ENCODE measurements around the gene GPR55.
"Not testable (repeated sequence)": the region's sequence is repeated elsewhere in the genome, so short reads cannot be mapped to it uniquely, and the experiment has no call there.

The GPR55 gene, protein sequence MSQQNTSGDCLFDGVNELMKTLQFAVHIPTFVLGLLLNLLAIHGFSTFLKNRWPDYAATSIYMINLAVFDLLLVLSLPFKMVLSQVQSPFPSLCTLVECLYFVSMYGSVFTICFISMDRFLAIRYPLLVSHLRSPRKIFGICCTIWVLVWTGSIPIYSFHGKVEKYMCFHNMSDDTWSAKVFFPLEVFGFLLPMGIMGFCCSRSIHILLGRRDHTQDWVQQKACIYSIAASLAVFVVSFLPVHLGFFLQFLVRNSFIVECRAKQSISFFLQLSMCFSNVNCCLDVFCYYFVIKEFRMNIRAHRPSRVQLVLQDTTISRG

DNA sequence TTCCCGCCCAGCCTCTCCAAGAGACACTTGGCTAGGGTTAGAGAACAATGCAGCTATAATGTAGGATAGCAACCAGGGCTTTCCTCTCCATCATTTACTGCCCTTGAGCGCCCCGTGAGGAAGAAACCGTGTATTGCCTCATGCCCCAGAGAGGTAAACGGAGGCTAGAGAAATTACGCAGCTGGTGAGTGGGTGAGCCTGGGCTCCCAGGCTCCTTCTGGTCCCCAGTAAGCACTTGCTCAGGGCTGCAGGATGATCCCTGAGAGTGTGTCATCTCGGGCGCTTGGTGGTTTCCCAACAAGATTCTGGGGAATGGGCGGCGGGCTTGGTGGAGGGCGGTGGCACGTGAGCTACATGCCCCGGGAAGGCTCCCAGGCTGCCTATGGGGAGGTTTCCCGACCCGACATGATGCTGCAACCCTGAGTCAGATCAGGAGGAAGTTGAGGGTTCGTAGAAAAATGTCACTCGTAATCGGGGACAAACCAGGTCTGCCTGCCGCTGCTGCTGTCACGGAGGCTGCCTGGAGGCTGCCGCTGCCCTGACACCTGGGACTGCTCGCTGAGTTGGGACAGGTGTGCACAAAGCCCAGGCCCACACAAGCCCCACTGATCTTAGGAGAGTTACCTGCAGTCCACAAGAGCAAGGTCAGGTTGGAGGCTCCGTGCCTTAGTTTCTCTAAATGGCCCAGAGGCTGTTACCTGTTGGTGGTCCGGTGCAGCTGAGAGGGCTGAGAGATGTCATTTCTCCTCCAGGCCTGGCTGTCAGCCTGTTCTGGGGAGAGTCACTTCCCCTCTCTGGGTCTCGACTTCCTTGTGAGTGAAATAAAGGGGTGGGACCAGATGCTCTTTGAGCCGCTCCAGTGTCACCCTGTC is at the start of gene GPR55:
GPR55 (minus strand) TSS at position 773 of the 872 bp plus-strand sequence. CDS start 14,280 bp downstream, outside the sequence.
- Histone ChIP-seq H3K27me3 (ENCODE audit: control insufficient read depth, insufficient read depth, low read length) (no peaks in the 10 kb centered on the region), H3K36me3 (ENCODE audit: control insufficient read depth, insufficient read depth, low read length) (no peaks in the 10 kb centered on the region), H3K4me3 (ENCODE audit: low read depth, low read length) (no peak within 1 kb of the TSS), H3K4me1 (ENCODE audit: control insufficient read depth, insufficient read depth, low read length) (peaks cover 4% of the 10 kb centered on the region; the same call in 1 of the 2 replicates), H3K9ac (ENCODE audit: low read length) (no peak within 1 kb of the TSS), H3K27ac (ENCODE audit: low read depth, low read length) (no peak within 1 kb of the TSS), H3K9me3 (ENCODE audit: control insufficient read depth, insufficient read depth, low read depth, low read length) (no peaks in the 10 kb centered on the region)

DNA sequence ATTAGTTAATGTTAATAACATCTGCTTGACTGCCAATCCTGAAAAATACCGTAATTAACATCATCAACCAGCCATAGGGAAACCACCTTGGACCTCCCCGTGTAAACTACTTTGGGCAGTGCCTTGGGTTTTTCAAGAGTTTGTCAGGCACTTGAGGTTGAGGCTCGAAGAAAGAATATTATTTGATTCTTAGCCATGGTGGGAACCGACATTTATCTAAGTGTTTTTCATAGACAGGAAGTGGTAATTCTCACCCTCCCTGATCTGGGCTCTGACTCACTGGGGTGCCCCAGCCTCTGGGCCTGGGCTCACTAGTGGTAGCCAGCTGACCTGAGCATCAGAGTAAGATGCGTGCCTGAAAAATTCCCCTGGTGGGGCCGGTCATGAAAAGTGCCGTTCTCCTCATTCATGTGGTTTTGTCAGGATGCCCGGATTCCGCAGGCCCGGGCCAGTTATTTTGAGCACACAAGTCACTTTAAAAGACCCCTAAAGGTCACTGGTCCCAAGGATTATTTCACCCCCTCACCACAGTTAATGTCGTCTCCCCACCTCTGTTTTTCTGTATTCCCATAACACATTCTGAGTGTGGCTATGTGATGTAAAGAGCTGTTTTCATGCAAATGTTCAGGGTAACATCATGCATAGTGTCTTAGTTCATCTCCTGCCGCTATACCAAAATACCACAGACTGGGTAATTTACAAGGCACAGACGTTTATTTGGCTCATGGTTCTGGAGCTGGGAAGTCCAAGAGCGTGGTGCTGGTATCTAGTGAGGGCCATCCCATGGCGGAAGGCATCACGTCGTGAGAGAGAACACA is 49.3 kb upstream of the GPR55 start:
- no peaks in the 10 kb centered on the region for H3K4me1 ChIP-seq (ENCODE audit: control insufficient read depth, insufficient read depth, low read length)
- H3K9me3 ChIP-seq (ENCODE audit: control insufficient read depth, insufficient read depth, low read depth, low read length) = peaks cover 8% of the 10 kb centered on the region
- H3K4me3 ChIP-seq (ENCODE audit: low read depth, low read length) = no peak overlapping the region
- no peak overlapping the region for H3K9ac ChIP-seq (ENCODE audit: low read length)
- no peaks in the 10 kb centered on the region for H3K36me3 ChIP-seq (ENCODE audit: control insufficient read depth, insufficient read depth, low read length)
- H3K27ac ChIP-seq (ENCODE audit: low read depth, low read length) = no peak overlapping the region
- H3K27me3 ChIP-seq (ENCODE audit: control insufficient read depth, insufficient read depth, low read length) = no peaks in the 10 kb centered on the region

DNA sequence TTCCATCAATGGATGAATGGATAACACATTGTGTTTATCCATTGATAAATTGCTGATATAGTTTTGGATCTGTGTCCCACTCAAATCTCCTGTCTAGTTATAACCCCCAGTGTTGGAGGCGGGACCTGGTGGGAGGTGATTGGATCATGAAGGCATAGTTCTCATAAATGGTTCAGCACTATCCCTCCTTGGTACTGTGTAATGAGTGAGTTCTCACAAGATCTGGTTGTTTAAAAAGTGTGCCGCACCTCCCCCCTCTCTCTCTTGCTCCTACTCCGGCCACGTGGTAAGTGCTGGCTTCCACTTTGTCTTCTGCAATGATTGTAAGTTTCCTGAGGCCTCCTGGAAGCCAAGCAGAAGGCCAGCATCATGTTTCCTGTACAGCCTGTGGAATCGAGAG is 47.0 kb upstream of the GPR55 start:
- Histone ChIP-seq H3K27ac (ENCODE audit: low read depth, low read length) (no peak overlapping the region), H3K4me1 (ENCODE audit: control insufficient read depth, insufficient read depth, low read length) (0 out of 2 replicates have a peak, but pooled peaks cover 3% of the 10 kb centered on the region), H3K36me3 (ENCODE audit: control insufficient read depth, insufficient read depth, low read length) (no peaks in the 10 kb centered on the region), H3K9ac (ENCODE audit: low read length) (no peak overlapping the region), H3K27me3 (ENCODE audit: control insufficient read depth, insufficient read depth, low read length) (no peaks in the 10 kb centered on the region), H3K4me3 (ENCODE audit: low read depth, low read length) (no peak overlapping the region), H3K9me3 (ENCODE audit: control insufficient read depth, insufficient read depth, low read depth, low read length) (peaks cover 8% of the 10 kb centered on the region)

DNA sequence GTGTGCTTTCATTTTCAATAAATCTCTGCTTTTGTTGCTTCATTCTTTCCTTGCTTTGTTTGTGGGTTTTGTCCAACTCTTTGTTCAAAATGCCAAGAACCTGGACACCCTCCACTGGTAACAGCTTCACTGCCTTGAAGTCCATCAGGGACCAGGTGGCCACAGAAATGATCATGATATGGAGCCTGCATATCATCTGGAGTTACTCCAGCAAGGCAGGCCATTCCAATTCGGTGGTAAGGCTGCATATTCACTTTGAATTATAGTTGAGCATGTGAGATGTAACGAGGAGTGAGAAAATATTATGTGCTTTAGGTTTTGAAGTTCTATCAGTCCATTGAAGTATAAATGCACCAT is 44.6 kb upstream of the GPR55 start:
- Histone ChIP-seq H3K36me3 (ENCODE audit: control insufficient read depth, insufficient read depth, low read length) (no peaks in the 10 kb centered on the region), H3K4me3 (ENCODE audit: low read depth, low read length) (no peak overlapping the region), H3K27me3 (ENCODE audit: control insufficient read depth, insufficient read depth, low read length) (no peaks in the 10 kb centered on the region), H3K27ac (ENCODE audit: low read depth, low read length) (no peak overlapping the region), H3K4me1 (ENCODE audit: control insufficient read depth, insufficient read depth, low read length) (0 out of 2 replicates have a peak, but pooled peaks cover 3% of the 10 kb centered on the region), H3K9ac (ENCODE audit: low read length) (no peak overlapping the region), H3K9me3 (ENCODE audit: control insufficient read depth, insufficient read depth, low read depth, low read length) (peaks cover 3% of the 10 kb centered on the region; the same call in 1 of the 2 replicates)

DNA sequence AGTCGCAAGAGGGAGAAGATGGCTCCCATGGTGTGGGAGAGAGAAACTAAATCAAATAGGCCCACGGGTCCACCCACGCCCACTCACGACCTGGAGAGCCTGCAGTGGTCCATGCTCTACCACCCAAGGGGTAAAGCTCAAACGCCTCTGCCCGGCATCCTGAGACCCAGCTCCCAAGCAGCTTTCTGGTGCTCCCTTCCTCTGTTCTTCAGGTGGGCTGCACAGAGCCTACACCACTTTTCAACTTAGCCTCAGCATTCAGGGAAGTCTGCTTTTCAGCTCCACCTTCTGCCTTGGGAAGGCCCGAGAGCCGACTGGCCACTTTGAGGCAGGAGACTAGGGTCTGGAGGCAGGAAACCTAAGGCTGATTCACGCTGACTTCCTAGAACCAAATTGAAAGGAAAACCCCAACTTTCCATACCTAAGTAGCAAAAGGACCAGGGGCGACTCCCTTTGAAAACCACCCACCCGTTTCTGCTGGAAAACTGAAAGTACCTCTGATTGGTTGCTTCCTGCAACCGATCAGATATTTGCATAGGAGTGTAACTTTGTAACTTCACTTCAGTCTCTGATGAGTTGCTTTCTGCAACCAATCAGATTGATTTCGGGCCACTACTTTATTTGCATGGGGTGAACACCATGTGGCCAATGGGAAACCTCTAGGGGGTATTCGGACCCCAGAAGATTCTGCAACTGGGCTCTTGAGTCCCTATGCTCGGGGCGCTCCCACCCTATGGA is 44.0 kb upstream of the GPR55 start:
- H3K36me3 ChIP-seq (ENCODE audit: control insufficient read depth, insufficient read depth, low read length) = no peaks in the 10 kb centered on the region
- no peaks in the 10 kb centered on the region for H3K27me3 ChIP-seq (ENCODE audit: control insufficient read depth, insufficient read depth, low read length)
- H3K9ac ChIP-seq (ENCODE audit: low read length) = no peak overlapping the region
- no peak overlapping the region for H3K27ac ChIP-seq (ENCODE audit: low read depth, low read length)
- H3K4me3 ChIP-seq (ENCODE audit: low read depth, low read length) = no peak overlapping the region
- 0 out of 2 replicates have a peak, but pooled peaks cover 2% of the 10 kb centered on the region for H3K9me3 ChIP-seq (ENCODE audit: control insufficient read depth, insufficient read depth, low read depth, low read length)
- H3K4me1 ChIP-seq (ENCODE audit: control insufficient read depth, insufficient read depth, low read length) = 0 out of 2 replicates have a peak, but pooled peaks cover 3% of the 10 kb centered on the region

DNA sequence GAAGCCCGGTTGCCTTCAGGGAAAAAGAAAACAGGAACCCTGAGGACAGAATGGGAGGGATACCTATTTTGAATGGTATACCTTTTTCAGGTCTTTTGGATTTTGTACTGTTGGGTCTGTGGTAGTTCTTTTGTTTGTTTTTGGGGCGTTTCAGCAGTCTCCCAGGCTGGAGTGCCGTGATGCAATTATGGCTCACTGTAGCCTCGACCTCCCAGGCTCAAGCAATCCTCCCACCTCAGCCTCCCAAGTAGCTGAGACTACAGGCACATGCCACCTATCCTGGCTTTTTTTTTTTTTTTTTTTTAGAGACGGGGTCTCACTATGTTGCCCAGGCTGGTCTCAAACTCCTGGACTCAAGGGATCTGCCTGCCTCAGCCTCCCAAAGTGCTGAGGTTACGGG is 43.3 kb upstream of the GPR55 start:
- H3K27me3 ChIP-seq (ENCODE audit: control insufficient read depth, insufficient read depth, low read length); H3K36me3 ChIP-seq (ENCODE audit: control insufficient read depth, insufficient read depth, low read length); H3K27ac ChIP-seq (ENCODE audit: low read depth, low read length); H3K4me1 ChIP-seq (ENCODE audit: control insufficient read depth, insufficient read depth, low read length); H3K9ac ChIP-seq (ENCODE audit: low read length); H3K9me3 ChIP-seq (ENCODE audit: control insufficient read depth, insufficient read depth, low read depth, low read length); H3K4me3 ChIP-seq (ENCODE audit: low read depth, low read length): not testable (repeated sequence)

DNA sequence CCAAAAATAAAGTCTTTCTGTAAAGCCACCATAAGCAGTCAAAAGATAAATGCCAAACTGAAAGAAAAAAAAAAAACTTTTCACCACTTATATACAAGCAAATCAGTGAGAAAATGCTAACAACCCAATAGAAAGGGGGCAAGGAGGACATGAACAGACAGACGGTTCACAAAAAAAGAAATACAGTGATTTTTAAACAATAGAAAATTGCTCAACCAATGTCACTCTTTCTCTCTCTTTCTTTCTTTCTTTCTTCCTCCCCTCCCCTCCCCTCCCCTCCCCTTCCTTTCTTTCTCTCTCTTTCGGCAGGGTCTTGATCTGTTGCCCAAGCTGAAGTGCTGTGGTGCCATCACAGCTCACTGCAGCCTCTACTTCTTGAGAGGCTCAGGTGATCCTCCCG is 42.1 kb upstream of the GPR55 start:
- no peaks in the 10 kb centered on the region for H3K27me3 ChIP-seq (ENCODE audit: control insufficient read depth, insufficient read depth, low read length)
- H3K9me3 ChIP-seq (ENCODE audit: control insufficient read depth, insufficient read depth, low read depth, low read length) = 0 out of 2 replicates have a peak, but pooled peaks cover 4% of the 10 kb centered on the region
- H3K27ac ChIP-seq (ENCODE audit: low read depth, low read length) = no peak overlapping the region
- H3K4me3 ChIP-seq (ENCODE audit: low read depth, low read length) = no peak overlapping the region
- no peak overlapping the region for H3K9ac ChIP-seq (ENCODE audit: low read length)
- H3K36me3 ChIP-seq (ENCODE audit: control insufficient read depth, insufficient read depth, low read length) = no peaks in the 10 kb centered on the region
- 0 out of 2 replicates have a peak, but pooled peaks cover 3% of the 10 kb centered on the region for H3K4me1 ChIP-seq (ENCODE audit: control insufficient read depth, insufficient read depth, low read length)

DNA sequence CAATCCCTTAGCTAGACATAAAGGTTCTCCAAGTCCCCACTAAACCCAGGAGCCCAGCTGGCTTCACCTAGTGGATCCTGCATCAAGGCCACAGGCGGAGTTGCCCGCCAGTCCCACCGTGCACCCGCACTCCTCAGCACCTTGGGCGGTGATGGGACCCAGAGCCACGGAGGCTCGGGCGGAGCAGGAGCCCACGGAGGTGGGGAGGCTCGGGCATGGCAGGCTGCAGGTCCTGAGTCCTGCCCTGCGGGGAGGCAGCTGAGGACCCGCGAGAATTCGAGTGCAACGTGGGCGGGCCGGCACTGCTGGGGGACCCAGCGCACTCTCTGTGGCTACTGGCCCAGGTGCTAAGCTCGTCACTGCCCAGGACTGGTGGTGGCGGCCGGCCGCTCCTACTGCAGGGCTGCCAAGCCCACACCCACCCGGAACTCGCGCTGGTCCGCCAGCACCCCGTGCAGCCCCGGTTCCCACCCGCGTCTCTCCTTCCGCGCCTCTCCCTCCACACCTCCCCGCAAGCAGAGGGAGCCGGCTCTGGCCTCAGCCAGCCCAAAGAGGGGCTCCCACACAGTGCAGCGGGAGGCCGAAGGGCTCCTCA is 39.2 kb upstream of the GPR55 start:
- Histone ChIP-seq H3K4me3 (ENCODE audit: low read depth, low read length) (no peak overlapping the region), H3K36me3 (ENCODE audit: control insufficient read depth, insufficient read depth, low read length) (no peaks in the 10 kb centered on the region), H3K27ac (ENCODE audit: low read depth, low read length) (no peak overlapping the region), H3K9me3 (ENCODE audit: control insufficient read depth, insufficient read depth, low read depth, low read length) (peaks cover 4% of the 10 kb centered on the region; the same call in 1 of the 2 replicates), H3K4me1 (ENCODE audit: control insufficient read depth, insufficient read depth, low read length) (0 out of 2 replicates have a peak, but pooled peaks cover 3% of the 10 kb centered on the region), H3K9ac (ENCODE audit: low read length) (no peak overlapping the region), H3K27me3 (ENCODE audit: control insufficient read depth, insufficient read depth, low read length) (no peaks in the 10 kb centered on the region)

DNA sequence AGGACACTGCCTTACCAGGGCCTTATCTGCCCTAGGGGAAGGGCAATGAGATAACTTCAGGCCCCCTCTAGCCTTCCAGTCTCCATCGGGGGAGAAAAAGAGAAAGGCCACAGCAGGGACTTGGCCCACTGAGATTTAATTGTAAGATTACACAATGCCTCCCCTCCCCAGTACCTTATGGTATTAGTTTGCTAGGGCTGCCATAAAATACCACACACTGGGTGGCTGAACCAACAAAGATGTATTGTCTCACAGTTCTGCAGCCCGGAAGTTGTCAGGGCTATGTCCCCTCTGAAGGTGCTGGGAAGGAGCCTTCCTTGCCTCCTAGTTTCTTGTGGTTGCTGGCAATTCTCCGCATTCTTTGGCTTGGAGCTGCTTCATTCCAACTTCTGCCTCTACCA is 36.0 kb upstream of the GPR55 start:
- peaks cover 16% of the 10 kb centered on the region for H3K27me3 ChIP-seq (ENCODE audit: control insufficient read depth, insufficient read depth, low read length)
- H3K36me3 ChIP-seq (ENCODE audit: control insufficient read depth, insufficient read depth, low read length) = no peaks in the 10 kb centered on the region
- no peak overlapping the region for H3K27ac ChIP-seq (ENCODE audit: low read depth, low read length)

DNA sequence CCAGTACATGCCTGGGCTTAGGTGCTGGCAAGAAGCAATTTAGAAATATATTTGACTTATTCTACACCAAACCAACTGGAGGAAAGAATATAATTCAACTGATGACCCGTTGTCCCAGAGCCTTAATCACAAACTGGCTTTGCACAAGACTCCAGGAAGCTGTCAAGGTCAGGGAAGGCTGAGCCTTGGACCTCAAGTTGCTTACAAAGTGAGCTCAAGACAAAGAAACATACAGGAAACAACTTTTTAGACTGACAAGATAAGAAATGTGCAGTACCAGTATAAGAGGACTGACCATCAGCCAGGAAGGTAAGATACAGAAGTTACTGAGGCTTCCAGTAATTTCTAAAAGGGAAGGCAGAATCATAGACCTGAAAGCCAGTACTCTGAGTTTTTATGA is 35.0 kb upstream of the GPR55 start:
- H3K27me3 ChIP-seq (ENCODE audit: control insufficient read depth, insufficient read depth, low read length) = peaks cover 16% of the 10 kb centered on the region
- no peak overlapping the region for H3K27ac ChIP-seq (ENCODE audit: low read depth, low read length)
- peaks cover 9% of the 10 kb centered on the region for H3K4me1 ChIP-seq (ENCODE audit: control insufficient read depth, insufficient read depth, low read length)
- H3K9me3 ChIP-seq (ENCODE audit: control insufficient read depth, insufficient read depth, low read depth, low read length) = peaks cover 4% of the 10 kb centered on the region; the same call in 1 of the 2 replicates
- no peaks in the 10 kb centered on the region for H3K36me3 ChIP-seq (ENCODE audit: control insufficient read depth, insufficient read depth, low read length)
- no peak overlapping the region for H3K4me3 ChIP-seq (ENCODE audit: low read depth, low read length)
- no peak overlapping the region for H3K9ac ChIP-seq (ENCODE audit: low read length)

More for the DNA sequence above, 36.0 kb upstream of the GPR55 start:
- H3K4me3 ChIP-seq (ENCODE audit: low read depth, low read length) = no peak overlapping the region
- H3K9me3 ChIP-seq (ENCODE audit: control insufficient read depth, insufficient read depth, low read depth, low read length) = peaks cover 4% of the 10 kb centered on the region; the same call in 1 of the 2 replicates
- H3K9ac ChIP-seq (ENCODE audit: low read length) = peak overlapping the region; percentile 34
- H3K4me1 ChIP-seq (ENCODE audit: control insufficient read depth, insufficient read depth, low read length) = peaks cover 9% of the 10 kb centered on the region
